Chondrocyte (in vitro differentiated cells): ENCODE data around the gene MAGEB1. TPM values are rescaled to one million over a fixed set of nuclear protein-coding genes. Genes with fewer than 3 reads are reported as not detected.
A peak's percentile ranks its signal among the peaks of the same experiment; 100 is the strongest.

Experiments
- DNase-seq: peaks from one replicate; pipeline ENCODE4 v3.0.0; 2021; ENCODE audit warnings: mixed read lengths, low spot score
- H3K27ac Mint-ChIP-seq: one replicate; pipeline ENCODE4 v1.8.0; 2021; ENCODE audit warnings: mild to moderate bottlenecking, moderate library complexity, mixed read lengths; ENCODE audit not compliant: unreplicated experiment
- H3K27me3 Mint-ChIP-seq: 2 replicates; pipeline ENCODE4 v1.8.0; 2021; ENCODE audit warnings: low read depth, mixed read lengths
- H3K36me3 Mint-ChIP-seq: 2 replicates; pipeline ENCODE4 v1.8.0; 2021; ENCODE audit warnings: low read depth, mixed read lengths
- H3K4me1 Mint-ChIP-seq: 2 replicates; pipeline ENCODE4 v1.8.0; 2021; ENCODE audit warnings: low read depth, mild to moderate bottlenecking, mixed read lengths
- H3K4me3 Mint-ChIP-seq: one replicate; pipeline ENCODE4 v1.8.0; 2021; ENCODE audit warnings: mild to moderate bottlenecking, moderate library complexity, mixed read lengths; ENCODE audit not compliant: unreplicated experiment
- H3K9me3 Mint-ChIP-seq: 2 replicates; pipeline ENCODE4 v1.8.0; 2021; ENCODE audit warnings: low read depth, mixed read lengths
- total RNA-seq: library from RNA; stranded (reverse); gene quantifications from 3 replicates; pipeline ENCODE4 v1.2.1, GENCODE V29; 2021
- TF ChIP-seq, protein P1 (sequence below): fragments of 200-600 bp; sonication (generic); IDR thresholded peaks from 2 replicates; pipeline ENCODE4 v1.5.0; 2021; ENCODE audit warnings: antibody characterized with exemption, mild to moderate bottlenecking, moderate library complexity

MAGEB1 gene
- total RNA-seq, 1 donor from 2014 or later: not detected

DNA sequence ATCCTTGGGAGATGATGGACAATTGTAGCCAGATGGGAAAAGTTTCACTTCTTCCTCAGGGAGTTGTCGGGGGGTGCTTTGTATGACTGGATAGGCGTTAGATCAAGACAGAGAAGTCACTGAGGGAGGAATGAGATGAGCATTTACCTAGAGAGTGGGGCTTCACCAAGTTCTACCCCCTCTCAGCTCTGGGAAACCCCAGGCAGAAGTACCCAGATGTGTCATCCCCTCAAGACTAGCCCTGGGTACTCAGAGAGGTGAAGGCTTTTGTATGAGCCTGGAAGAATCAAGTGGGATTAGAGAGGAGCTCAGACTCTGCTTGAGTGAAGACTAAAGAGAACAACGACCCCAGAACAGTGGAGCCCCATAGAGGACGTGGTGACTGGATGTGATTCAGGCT, 1.9 kb downstream of the MAGEB1 start:
- H3K36me3 Mint-ChIP-seq: no peaks in the 10 kb centered on the region
- H3K4me1 Mint-ChIP-seq: no peaks in the 10 kb centered on the region
- no peaks in the 10 kb centered on the region for H3K9me3 Mint-ChIP-seq
- no peak overlapping the region for H3K27ac Mint-ChIP-seq
- DNase-seq: no peak
- peaks cover 10% of the 10 kb centered on the region for H3K27me3 Mint-ChIP-seq
- H3K4me3 Mint-ChIP-seq: no peak overlapping the region
- TF ChIP-seq, protein P1, sequence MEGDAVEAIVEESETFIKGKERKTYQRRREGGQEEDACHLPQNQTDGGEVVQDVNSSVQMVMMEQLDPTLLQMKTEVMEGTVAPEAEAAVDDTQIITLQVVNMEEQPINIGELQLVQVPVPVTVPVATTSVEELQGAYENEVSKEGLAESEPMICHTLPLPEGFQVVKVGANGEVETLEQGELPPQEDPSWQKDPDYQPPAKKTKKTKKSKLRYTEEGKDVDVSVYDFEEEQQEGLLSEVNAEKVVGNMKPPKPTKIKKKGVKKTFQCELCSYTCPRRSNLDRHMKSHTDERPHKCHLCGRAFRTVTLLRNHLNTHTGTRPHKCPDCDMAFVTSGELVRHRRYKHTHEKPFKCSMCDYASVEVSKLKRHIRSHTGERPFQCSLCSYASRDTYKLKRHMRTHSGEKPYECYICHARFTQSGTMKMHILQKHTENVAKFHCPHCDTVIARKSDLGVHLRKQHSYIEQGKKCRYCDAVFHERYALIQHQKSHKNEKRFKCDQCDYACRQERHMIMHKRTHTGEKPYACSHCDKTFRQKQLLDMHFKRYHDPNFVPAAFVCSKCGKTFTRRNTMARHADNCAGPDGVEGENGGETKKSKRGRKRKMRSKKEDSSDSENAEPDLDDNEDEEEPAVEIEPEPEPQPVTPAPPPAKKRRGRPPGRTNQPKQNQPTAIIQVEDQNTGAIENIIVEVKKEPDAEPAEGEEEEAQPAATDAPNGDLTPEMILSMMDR: no peak

DNA sequence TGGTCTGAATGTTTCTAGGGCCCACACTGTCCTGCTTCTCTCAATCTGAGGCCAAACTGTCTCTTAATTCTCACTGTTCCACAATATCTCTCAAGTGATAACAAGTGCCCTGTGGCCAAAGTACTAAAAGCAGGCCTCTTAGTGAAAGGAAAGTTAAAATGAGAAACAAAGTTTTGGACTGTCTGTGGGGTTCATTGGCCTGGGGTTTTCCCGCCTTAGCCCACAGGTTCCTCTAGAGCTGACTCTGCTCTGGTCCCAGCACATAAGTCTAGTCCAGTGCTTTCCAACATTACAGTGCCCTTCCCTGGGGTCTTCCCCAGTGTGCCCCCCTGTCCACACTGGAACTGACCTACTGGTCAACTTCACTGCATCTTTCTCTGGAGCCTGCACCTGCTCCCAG, 6.3 kb downstream of the MAGEB1 start:
- no peaks in the 10 kb centered on the region for H3K36me3 Mint-ChIP-seq
- DNase-seq: peak; percentile 21
- TF ChIP-seq, protein P1: no peak
- H3K9me3 Mint-ChIP-seq: peaks cover 9% of the 10 kb centered on the region
- no peaks in the 10 kb centered on the region for H3K4me1 Mint-ChIP-seq
- peaks cover 11% of the 10 kb centered on the region for H3K27me3 Mint-ChIP-seq
- H3K4me3 Mint-ChIP-seq: no peak overlapping the region
- H3K27ac Mint-ChIP-seq: no peak overlapping the region

DNA sequence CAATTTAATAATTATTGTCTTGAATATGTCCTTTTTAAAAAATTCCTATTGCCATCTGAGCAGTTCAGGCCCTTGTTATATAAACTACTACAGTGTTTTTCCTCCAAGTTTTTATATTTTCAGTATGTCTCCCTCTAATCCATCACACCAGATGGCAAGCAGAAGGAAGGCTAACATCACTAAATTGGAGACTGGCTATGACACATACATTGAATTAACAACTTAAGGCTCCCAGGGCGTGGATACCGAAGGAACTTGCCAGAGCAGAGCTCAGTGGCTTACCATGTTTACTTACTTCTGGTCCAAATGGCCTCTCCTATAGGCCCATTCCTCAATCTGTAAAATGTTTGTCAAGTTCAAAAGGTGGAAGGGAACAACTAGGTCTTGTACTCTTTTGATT, 13.0 kb downstream of the MAGEB1 start:
- H3K36me3 Mint-ChIP-seq: no peaks in the 10 kb centered on the region
- peaks cover 20% of the 10 kb centered on the region for H3K27me3 Mint-ChIP-seq
- no peak overlapping the region for H3K27ac Mint-ChIP-seq
- no peaks in the 10 kb centered on the region for H3K4me1 Mint-ChIP-seq
- TF ChIP-seq, protein P1: no peak
- H3K9me3 Mint-ChIP-seq: peaks cover 9% of the 10 kb centered on the region
- H3K4me3 Mint-ChIP-seq: no peak overlapping the region
- no peak for DNase-seq

DNA sequence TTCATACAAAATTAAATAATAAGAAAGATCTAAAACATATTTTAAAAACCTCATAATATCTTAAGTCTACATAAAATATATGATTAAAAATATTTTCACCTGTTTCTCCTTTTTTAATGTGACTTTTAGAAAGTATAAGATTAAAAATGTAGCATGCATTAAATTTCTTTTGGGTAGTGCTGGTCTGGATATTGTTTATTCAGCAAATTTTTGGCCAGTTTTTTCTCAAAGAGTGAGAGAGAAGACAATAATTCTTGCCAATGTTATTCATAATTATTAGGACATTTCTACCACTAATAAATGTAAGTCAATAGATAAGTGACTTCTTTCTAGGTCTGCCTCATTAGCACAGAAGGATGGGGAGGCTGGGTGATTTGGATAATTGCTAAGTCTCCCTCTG, 14.1 kb downstream of the MAGEB1 start:
- H3K27ac Mint-ChIP-seq: no peak overlapping the region
- H3K4me3 Mint-ChIP-seq: no peak overlapping the region
- H3K27me3 Mint-ChIP-seq: peaks cover 27% of the 10 kb centered on the region
- H3K4me1 Mint-ChIP-seq: no peaks in the 10 kb centered on the region
- peaks cover 2% of the 10 kb centered on the region for H3K9me3 Mint-ChIP-seq
- TF ChIP-seq, protein P1: no peak
- DNase-seq: no peak
- no peaks in the 10 kb centered on the region for H3K36me3 Mint-ChIP-seq

DNA sequence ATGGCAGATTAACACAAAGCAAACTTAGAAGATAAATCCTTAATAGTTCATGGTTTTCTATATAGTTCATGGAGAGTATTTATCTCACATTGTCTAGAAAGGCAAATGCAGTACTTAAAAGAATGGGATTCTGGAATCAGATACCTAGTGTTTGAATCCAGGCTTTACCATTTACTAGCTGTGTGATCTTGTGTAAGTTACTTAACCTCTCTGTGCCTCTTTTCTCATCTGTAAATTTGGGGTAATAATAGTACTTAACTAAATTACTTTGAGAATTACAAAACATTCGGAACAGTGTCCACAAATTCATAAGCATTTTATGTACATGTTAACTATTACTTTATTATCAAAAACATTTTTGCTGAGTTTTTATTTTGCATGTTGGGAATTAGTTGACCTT, 15.8 kb downstream of the MAGEB1 start:
- no peaks in the 10 kb centered on the region for H3K36me3 Mint-ChIP-seq
- H3K27me3 Mint-ChIP-seq: peaks cover 29% of the 10 kb centered on the region
- no peak for DNase-seq
- no peaks in the 10 kb centered on the region for H3K4me1 Mint-ChIP-seq
- no peak overlapping the region for H3K27ac Mint-ChIP-seq
- TF ChIP-seq, protein P1: no peak
- no peak overlapping the region for H3K4me3 Mint-ChIP-seq
- H3K9me3 Mint-ChIP-seq: no peaks in the 10 kb centered on the region
